IMR-90 (cell line): ENCODE results near the gene PPL. TPM values are rescaled to one million over a fixed set of nuclear protein-coding genes. Genes with fewer than 3 reads are reported as not detected.

Experiments used
- ATAC-seq: fragments of 200-7000 bp; cut with Tn5 transposase; 2 replicates; pipeline ENCODE4 v1.9.1; 2020; ENCODE audit warnings: low read depth, mild to moderate bottlenecking, moderate library complexity
- BruUV-seq: library from RNA; stranded (reverse); fragments of 400-500 nt; replicated peaks from 2 replicates; lab custom pipeline; 2021; lab: Mats Ljungman, UMichigan
- CTCF ChIA-PET: fragments of 300-600 bp; formaldehyde crosslinking; extraction: SDS; loops from one replicate; lab custom pipeline; 2021; ENCODE audit warnings: antibody characterized with exemption; lab: Yijun Ruan, JAX
- POLR2A ChIA-PET: fragments of 300-600 bp; sonication (Branson Sonifier 250); formaldehyde crosslinking; loops from one replicate; lab custom pipeline; 2022; ENCODE audit warnings: antibody characterized with exemption; ENCODE audit not compliant: unreplicated experiment; lab: Charles Lee
- DNase-seq: peaks from one replicate; pipeline ENCODE4 v3.0.0; 2013
- H2AFZ ChIP-seq: replicated peaks from 2 replicates; pipeline ENCODE3; 2013; ENCODE audit warnings: low read length, mild to moderate bottlenecking; ENCODE audit not compliant: poor library complexity
- H2AK5ac ChIP-seq: 2 replicates; pipeline ENCODE4 v1.6.1; 2013; ENCODE audit warnings: low read depth, low read length, inconsistent platforms
- H2AK9ac ChIP-seq: replicated peaks from 2 replicates; pipeline ENCODE3; 2013; ENCODE audit warnings: mild to moderate bottlenecking, low read depth, low read length, moderate library complexity; ENCODE audit not compliant: poor library complexity
- H2BK120ac ChIP-seq: 2 replicates; pipeline ENCODE4 v1.6.1; 2013; ENCODE audit warnings: low read depth, low read length, inconsistent platforms
- H2BK15ac ChIP-seq: 3 replicates; pipeline ENCODE4 v1.6.1; 2013; ENCODE audit warnings: low read depth, low read length, inconsistent platforms
- H2BK20ac ChIP-seq: 2 replicates; pipeline ENCODE4 v1.6.1; 2013; ENCODE audit warnings: low read depth, mild to moderate bottlenecking, inconsistent platforms, low read length, moderate library complexity
- H2BK5ac ChIP-seq: 2 replicates; pipeline ENCODE4 v1.6.1; 2013; ENCODE audit warnings: mild to moderate bottlenecking, low read depth, low read length, inconsistent platforms; ENCODE audit not compliant: poor library complexity, severe bottlenecking
- H3K14ac ChIP-seq: replicated peaks from 2 replicates; pipeline ENCODE4 v1.6.1; 2013; ENCODE audit warnings: low read depth, low read length, inconsistent platforms
- H3K18ac ChIP-seq: 2 replicates; pipeline ENCODE4 v1.6.1; 2013; ENCODE audit warnings: low read depth, low read length, control low read depth
- H3K23ac ChIP-seq: 2 replicates; pipeline ENCODE4 v1.6.1; 2013; ENCODE audit warnings: low read depth, low read length, inconsistent platforms
- H3K27ac ChIP-seq: 2 replicates; pipeline ENCODE4 v1.5.1; 2013; ENCODE audit warnings: mild to moderate bottlenecking, control low read depth, low read length; ENCODE audit not compliant: insufficient read depth
- H3K27me3 ChIP-seq: 2 replicates; pipeline ENCODE4 v1.6.1; 2013; ENCODE audit warnings: low read length; ENCODE audit not compliant: control insufficient read depth, insufficient read depth
- H3K36me3 ChIP-seq: 2 replicates; pipeline ENCODE4 v1.6.1; 2013; ENCODE audit warnings: low read length, mixed read lengths; ENCODE audit not compliant: control insufficient read depth, insufficient read depth
- H3K4ac ChIP-seq: 2 replicates; pipeline ENCODE4 v1.6.1; 2013; ENCODE audit warnings: low read depth, low read length, inconsistent platforms
- H3K4me1 ChIP-seq: 2 replicates; pipeline ENCODE4 v1.6.1; 2013; ENCODE audit warnings: low read length, mixed read lengths; ENCODE audit not compliant: control insufficient read depth, insufficient read depth
- H3K4me2 ChIP-seq: 2 replicates; pipeline ENCODE4 v1.6.1; 2013; ENCODE audit warnings: low read depth, mild to moderate bottlenecking, control low read depth, low read length, moderate library complexity
- H3K4me3 ChIP-seq: 2 replicates; pipeline ENCODE4 v1.5.1; 2013; ENCODE audit warnings: low read depth, mild to moderate bottlenecking, control low read depth, low read length, moderate library complexity; ENCODE audit not compliant: insufficient read depth
- H3K56ac ChIP-seq: 2 replicates; pipeline ENCODE4 v1.6.1; 2013; ENCODE audit warnings: low read length, inconsistent platforms; ENCODE audit not compliant: insufficient read depth; ENCODE audit errors: extremely low read depth
- H3K79me1 ChIP-seq, 2 experiments: 2 replicates each; pipeline ENCODE4 v1.6.1; 2013; ENCODE audit warnings: low read length in 2 of 2, inconsistent platforms in 1 of 2, low read depth in 1 of 2
- H3K9ac ChIP-seq: 2 replicates; pipeline ENCODE4 v1.6.1; 2013; ENCODE audit warnings: low read depth, low read length, control low read depth
- H3K9me1 ChIP-seq: 2 replicates; pipeline ENCODE4 v1.6.1; 2013; ENCODE audit warnings: low read length, inconsistent platforms; ENCODE audit not compliant: insufficient read depth
- H3K9me3 ChIP-seq: 2 replicates; pipeline ENCODE4 v1.6.1; 2013; ENCODE audit warnings: low read length; ENCODE audit not compliant: control insufficient read depth, insufficient read depth
- H4K20me1 ChIP-seq: 2 replicates; pipeline ENCODE4 v1.6.1; 2013; ENCODE audit warnings: low read length, inconsistent platforms; ENCODE audit not compliant: insufficient read depth
- H4K5ac ChIP-seq: 2 replicates; pipeline ENCODE4 v1.6.1; 2013; ENCODE audit warnings: mild to moderate bottlenecking, low read depth, low read length, control low read depth
- H4K8ac ChIP-seq, 2 experiments: 2 replicates each; pipeline ENCODE4 v1.6.1; 2013; ENCODE audit warnings: low read depth in 2 of 2, low read length in 2 of 2, control low read depth in 1 of 2, inconsistent platforms in 1 of 2
- H4K91ac ChIP-seq: 2 replicates; pipeline ENCODE4 v1.6.1; 2013; ENCODE audit warnings: low read depth, low read length, inconsistent platforms; ENCODE audit not compliant: insufficient read depth
- CEBPB ChIP-seq: IDR thresholded peaks from 2 replicates; pipeline ENCODE4 v1.6.1; 2012; ENCODE audit warnings: low read depth, low read length, improper control_type of control experiment
- FOS ChIP-seq: fragments of 150-350 bp; IDR thresholded peaks from 2 replicates; pipeline ENCODE4 v1.6.1; 2016; ENCODE audit warnings: low read depth, low read length
- MXI1 ChIP-seq: IDR thresholded peaks from 2 replicates; pipeline ENCODE4 v1.6.1; 2012; ENCODE audit warnings: low read depth, mild to moderate bottlenecking, low read length, moderate library complexity, borderline replicate concordance
- POLR2A ChIP-seq: IDR thresholded peaks from 2 replicates; pipeline ENCODE4 v1.6.1; 2012; ENCODE audit warnings: mild to moderate bottlenecking, low read depth, low read length
- RAD21 ChIP-seq: IDR thresholded peaks from 2 replicates; pipeline ENCODE4 v1.6.1; 2012; ENCODE audit warnings: low read length, improper control_type of control experiment
- WGBS, 2 experiments: methylation state at CpG; one replicate each; pipeline versions ENCODE4 v1.1.5 to v1.1.7; 2013; ENCODE audit warnings: missing lambda C conversion rate in 2 of 2; ENCODE audit not compliant: insufficient read length in 1 of 2; ENCODE audit errors: extremely low coverage in 2 of 2; 5-methylcytosine and 5-hydroxymethylcytosine counted together
- dilution Hi-C: fragments of 300-500 bp; cut with HindIII; formaldehyde crosslinking; loops from one replicate; pipeline ENCODE4 v1.14.3; 2018; ENCODE audit warnings: low sequenced_read_pairs; ENCODE audit not compliant: unreplicated experiment
- in situ Hi-C: fragments of 300-500 bp; cut with MboI; formaldehyde crosslinking; loops from 3 replicates; pipeline ENCODE4 v1.14.3; 2019; ENCODE audit warnings: low sequenced_read_pairs, inconsistent platforms, mixed read lengths
- intact Hi-C: fragments of 100-400 bp; cut with micrococcal nuclease; formaldehyde crosslinking; loops from 2 replicates; pipeline ENCODE4 v1.10.0; 2022
- polyA plus RNA-seq, 3 experiments: library from polyadenylated mRNA; depleted of rRNA; stranded (reverse); fragments of >200 nt; gene quantifications; 2 replicates each; pipeline ENCODE4 v1.2.3, GENCODE V29; 2012; ENCODE audit warnings: low replicate concordance in 1 of 3
- total RNA-seq: library from RNA; depleted of rRNA; stranded (reverse); fragments of >200 nt; gene quantifications from 2 replicates; pipeline ENCODE4 v1.2.3, GENCODE V29; 2012
- TF ChIP-seq, protein P1 (sequence below): fragments of 150-350 bp; IDR thresholded peaks from 2 replicates; pipeline ENCODE4 v1.6.1; 2017; ENCODE audit warnings: mild to moderate bottlenecking, antibody characterized with exemption, low read length, low read depth

Gene PPL
- total and polyA plus RNA-seq, 2 of the 4 experiments (the other 2 are of a cell fraction) = 0.34 to 0.36 TPM

DNA sequence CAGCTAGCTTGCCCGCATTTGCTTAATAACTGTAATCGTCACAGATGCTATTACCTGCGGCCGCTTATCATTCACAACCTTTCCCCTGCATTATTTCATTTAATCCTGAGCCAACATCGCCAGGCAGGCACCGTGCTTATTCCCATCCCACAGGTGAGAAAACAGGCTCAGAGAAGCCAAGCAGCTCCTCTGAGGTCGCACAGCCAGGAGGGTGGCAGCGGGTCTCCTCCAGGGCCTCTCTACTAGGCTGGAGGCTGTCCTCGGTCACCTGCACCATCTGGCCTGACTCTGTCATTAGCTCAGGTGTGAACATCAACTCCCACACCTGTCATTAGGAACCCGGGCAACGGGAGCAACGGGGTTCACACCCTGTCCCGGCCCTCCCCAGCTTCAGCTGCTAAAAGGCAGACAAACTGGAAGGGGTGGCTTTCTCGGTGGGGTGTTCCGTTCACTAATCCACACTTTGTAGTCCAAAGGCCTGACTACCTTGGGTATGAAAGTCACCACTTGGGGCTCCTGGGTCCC lies 3.0 kb downstream of the PPL start:
- TF ChIP-seq CEBPB = no peak
- TF ChIP-seq MXI1 = no peak
- TF ChIP-seq, protein P1, sequence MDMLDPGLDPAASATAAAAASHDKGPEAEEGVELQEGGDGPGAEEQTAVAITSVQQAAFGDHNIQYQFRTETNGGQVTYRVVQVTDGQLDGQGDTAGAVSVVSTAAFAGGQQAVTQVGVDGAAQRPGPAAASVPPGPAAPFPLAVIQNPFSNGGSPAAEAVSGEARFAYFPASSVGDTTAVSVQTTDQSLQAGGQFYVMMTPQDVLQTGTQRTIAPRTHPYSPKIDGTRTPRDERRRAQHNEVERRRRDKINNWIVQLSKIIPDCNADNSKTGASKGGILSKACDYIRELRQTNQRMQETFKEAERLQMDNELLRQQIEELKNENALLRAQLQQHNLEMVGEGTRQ = no peak
- no peak for TF ChIP-seq POLR2A
- TF ChIP-seq FOS = no peak
- no peak for TF ChIP-seq RAD21

More for the DNA sequence above, 3.0 kb downstream of the PPL start:
- Histone ChIP-seq H4K91ac (no peak overlapping the region), H3K27ac (no peak overlapping the region), H3K9me3 (no peaks in the 10 kb centered on the region; the same call in 1 of the 2 replicates), H2AK9ac (no peak overlapping the region), H3K4ac (no peak overlapping the region), H3K27me3 (peaks cover 58% of the 10 kb centered on the region), H4K8ac (no peak overlapping the region), H4K20me1 (no peaks in the 10 kb centered on the region), H2BK20ac (no peak overlapping the region), H3K23ac (no peak overlapping the region), H3K56ac (no peak overlapping the region), H2AFZ (no peak overlapping the region), H3K4me1 (peaks cover 3% of the 10 kb centered on the region; the same call in 1 of the 2 replicates), H3K18ac (no peak overlapping the region), H3K9ac (no peak overlapping the region), H2AK5ac (no peak overlapping the region), H2BK15ac (no peak overlapping the region), H3K36me3 (no peaks in the 10 kb centered on the region), H3K14ac (no peak overlapping the region), H3K79me1 (no peaks in the 10 kb centered on the region), H3K4me3 (no peak overlapping the region), H3K9me1 (no peaks in the 10 kb centered on the region), H2BK5ac (no peak overlapping the region), H2BK120ac (no peak overlapping the region), H4K5ac (no peak overlapping the region), H3K4me2 (no peak overlapping the region)
- in situ Hi-C loops = no loop called here
- intact Hi-C loops = no loop called here
- ATAC-seq (no peak), DNase-seq (no peak)
- dilution Hi-C loops = no loop called here
- no TSS peak for BruUV-seq
- POLR2A ChIA-PET = no interaction called here
- CTCF ChIA-PET = no interaction called here
- WGBS, 2 experiments = 90% methylated on average over 11 of the region's 15 CpGs; no CpG with 5 or more reads in 1 of the 2 experiments
